GM18505 (cell line): ENCODE measurements around the gene KRT17.
"Not testable (repeated sequence)": the region's sequence is repeated elsewhere in the genome, so short reads cannot be mapped to it uniquely, and the experiment has no call there.

Experiments
- ATAC-seq: cut with Tn5 transposase; IDR thresholded peaks from one replicate; pipeline ENCODE4 v1.9.1; 2021; ENCODE audit not compliant: unreplicated experiment
- POLR2A ChIP-seq: IDR thresholded peaks from 4 replicates; pipeline ENCODE4 v1.6.1; 2011; ENCODE audit warnings: borderline replicate concordance; ENCODE audit not compliant: insufficient read depth, insufficient read length; ENCODE audit errors: extremely low read depth

The KRT17 gene

DNA sequence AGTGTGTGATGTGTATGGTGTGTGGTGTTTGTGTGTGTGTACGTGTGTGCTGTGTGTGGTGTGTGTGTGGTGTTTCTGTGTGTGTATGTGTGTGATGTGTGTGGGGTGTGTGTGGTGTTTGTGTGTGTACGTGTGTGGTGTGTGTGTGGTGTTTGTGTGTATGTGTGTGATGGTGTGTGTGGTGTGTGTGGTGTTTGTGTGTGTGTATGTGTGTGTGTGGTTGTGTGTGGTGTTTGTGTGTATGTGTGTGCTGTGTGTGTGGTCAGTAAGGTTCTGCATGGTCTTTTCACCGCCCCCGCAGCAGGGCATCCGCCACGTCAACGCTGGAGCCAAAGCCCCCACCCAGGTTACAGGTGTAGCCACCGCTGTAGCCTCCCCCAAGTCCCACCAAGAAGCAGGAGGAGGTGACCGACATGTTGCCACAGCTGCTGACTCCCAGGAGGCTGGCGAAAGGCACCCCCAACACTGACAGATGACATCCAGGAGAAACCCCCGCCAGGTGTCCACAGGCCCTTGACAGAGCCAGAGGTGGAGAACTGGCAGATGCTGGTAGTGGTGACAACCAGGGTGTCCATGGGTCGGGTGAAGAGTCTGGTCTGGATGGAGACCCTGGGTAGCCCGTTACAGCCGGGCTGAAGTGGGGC is 9.3 kb upstream of the KRT17 start:
- no peak for ATAC-seq
- TF ChIP-seq POLR2A, result no peak

GRCh38 chr17:41632482-41633105 is 8.2 kb upstream of the KRT17 start:
- no peak for ATAC-seq
- TF ChIP-seq POLR2A, result no peak

GRCh38 chr17:41631898-41632285 is 7.5 kb upstream of the KRT17 start:
- no peak for ATAC-seq
- no peak for TF ChIP-seq POLR2A

- no peak for TF ChIP-seq POLR2A
- no peak for ATAC-seq
Observed at GRCh38 chr17:41631025-41631897, 6.9 kb upstream of the KRT17 start.

DNA sequence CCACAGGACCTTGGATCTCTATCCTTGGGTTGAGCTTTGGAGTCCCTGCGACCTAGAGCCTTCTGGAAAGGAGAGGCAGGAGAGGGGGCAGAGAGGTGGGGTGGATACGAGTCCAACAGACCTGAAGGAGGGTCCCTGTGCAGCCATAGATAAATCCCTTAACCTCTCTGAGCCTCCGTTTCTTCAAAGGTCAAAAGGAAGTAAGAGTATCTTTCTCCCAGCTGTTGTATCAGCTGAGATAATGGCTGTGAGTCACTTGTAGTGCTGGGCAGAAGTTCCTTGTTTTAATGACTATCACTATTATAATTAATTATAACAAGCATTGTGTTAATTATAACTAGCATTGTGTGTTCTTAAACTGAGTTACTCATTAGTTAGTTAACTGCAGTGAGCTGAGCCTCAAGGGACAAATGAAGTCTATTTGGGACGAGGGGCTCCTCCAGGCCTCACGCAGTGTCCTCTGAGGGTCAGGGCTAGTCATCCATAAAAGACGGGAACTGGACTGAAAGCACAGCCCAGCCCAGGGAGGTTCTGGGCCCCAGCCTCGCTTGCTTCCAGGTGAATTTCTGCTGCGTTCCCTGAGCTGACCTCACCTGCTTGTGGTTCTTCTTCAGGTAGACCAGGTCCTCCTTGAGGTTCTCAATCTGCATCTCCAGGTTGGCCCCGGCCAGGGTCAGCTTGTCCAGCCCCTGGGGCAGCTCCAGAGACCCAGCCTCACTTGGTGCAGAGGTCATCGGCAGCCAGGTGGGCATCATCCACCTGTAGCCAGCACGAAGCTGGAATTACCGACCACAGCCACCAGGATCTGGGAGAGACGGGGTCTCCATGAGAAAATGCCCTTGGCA is 5.7 kb upstream of the KRT17 start:
- ATAC-seq, result no peak
- no peak for TF ChIP-seq POLR2A

- no peak for TF ChIP-seq POLR2A
- ATAC-seq, result no peak
Observed at GRCh38 chr17:41629316-41629715, 4.9 kb upstream of the KRT17 start.

GRCh38 chr17:41628621-41629255 is 4.4 kb upstream of the KRT17 start:
- not testable (repeated sequence) for ATAC-seq

GRCh38 chr17:41628073-41628370 is 3.6 kb upstream of the KRT17 start:
- ATAC-seq, result not testable (repeated sequence)

GRCh38 chr17:41627316-41628072 is 3.1 kb upstream of the KRT17 start:
- no peak for ATAC-seq
- TF ChIP-seq POLR2A, result no peak

GRCh38 chr17:41626914-41627295 is 2.5 kb upstream of the KRT17 start:
- not testable (repeated sequence) for ATAC-seq

DNA sequence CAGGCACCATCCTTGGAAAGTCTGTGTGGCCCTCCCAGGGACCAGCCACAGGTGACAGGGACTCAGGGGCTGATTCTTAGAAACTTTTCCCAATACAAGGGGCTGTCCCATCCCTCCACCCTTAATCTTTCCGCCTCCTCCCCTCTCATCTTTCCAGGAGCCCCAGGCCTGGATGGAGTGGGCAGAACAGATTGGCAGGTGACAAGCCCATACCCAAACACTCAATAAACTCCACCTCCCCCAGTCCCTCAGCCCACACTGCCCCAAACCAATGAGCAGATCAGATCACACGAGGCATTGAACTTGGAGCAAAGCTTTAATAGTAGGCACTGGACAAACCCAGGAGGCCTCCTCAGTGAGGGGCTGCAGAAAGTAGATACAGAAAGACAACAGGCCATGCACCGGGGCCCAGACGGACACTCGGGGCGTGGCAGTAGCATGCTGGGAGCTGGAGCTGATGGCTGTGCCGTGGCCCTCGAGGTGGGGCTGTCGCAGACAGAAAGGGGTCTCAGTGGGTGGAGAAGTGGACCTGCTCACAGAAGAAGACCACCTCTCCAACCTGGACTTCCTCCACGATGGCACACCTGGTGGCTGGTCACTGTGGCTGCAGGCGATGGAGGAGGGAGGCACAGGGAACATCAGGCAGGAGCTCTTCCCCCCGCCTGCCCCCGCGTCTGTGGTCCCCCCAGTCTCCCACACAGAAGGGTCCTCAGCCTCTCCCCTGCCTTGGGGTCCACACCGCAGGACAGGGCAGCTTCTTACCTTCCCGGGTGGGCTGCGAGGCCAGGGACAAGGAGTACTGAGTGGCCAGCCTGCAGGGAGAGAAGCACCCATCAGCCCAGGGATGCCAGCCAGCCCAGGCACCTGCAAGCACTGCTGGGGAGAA is 1.9 kb upstream of the KRT17 start:
- ATAC-seq, result not testable (repeated sequence)

- TF ChIP-seq POLR2A, result no peak
- no peak for ATAC-seq
Observed at GRCh38 chr17:41625602-41626001, 1.2 kb upstream of the KRT17 start.

DNA sequence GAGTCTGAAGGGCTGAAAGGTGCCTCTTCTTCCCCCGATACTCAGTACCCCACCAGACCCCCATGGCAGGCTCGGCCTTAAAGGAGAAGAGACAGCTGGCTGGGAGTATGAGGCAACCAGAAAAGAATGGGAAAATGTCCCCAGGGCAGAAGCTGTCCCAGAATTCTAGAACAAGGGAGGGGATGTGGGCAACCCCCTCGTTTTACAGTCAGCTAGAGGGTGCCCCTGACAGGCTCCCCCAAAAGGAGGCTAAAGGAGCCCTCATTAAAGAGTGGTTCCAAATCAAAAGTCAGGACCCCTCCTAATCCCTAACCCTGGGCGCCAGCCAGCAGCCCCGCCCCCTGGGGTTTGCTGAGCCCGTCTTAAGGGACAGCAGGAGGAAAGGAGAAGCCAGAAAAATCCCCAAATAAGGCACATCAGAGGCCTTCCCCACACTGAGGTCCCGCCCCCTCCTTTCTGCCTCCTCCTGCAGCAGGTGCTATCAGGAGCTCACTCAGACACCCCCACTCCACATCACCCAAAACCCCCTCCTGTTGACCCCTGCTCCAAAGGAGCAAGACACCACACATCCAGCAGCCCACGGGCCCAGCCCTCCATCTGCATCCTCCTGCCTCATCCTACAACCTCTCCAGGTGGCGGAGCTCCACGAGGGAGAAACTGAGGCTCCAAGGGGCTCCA is 1.1 kb downstream of the KRT17 start:
- not testable (repeated sequence) for ATAC-seq

DNA sequence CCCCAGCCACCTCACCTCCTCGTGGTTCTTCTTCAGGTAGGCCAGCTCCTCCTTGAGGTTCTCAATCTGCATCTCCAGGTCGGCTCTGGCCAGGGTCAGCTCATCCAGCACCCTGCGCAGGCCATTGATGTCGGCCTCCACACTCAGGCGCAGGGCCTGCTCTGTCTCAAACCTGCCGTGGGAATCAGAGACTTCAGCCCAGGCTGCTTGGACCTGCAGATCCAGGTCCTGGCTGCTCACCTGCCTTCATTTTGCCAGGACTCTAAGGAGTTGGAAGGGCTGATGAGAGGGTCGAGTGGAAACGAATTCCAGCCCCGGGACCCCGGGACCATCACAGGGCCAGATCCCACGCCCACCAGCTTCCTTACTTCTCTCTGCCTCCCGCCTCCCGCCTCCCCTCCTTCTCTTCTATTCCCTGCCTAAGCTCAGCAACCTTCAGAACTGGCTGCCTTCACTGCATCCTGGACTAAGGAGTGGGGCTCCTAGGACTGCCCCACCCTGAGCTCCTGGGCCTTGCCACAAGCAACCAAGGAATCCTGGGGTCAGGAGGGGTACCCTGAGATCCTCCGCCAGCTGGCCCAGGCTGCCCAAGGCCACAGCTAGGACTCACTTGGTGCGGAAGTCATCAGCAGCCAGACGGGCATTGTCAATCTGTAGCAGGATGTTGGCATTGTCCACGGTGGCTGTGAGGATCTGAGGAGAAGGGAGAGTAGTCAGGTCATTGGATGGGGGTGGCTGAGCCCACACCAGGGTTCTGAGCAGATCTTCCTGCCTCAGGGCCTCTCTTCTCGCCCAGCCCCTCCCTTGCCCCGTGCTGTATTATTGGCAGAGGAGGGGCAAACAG is 1.8 kb downstream of the KRT17 start:
- ATAC-seq, result not testable (repeated sequence)
